Kidney (tissue), 14 donors: ENCODE results near the gene NTRK2. TPM values are rescaled to one million over a fixed set of nuclear protein-coding genes. Genes with fewer than 3 reads are reported as not detected.

Source experiments
- DNase-seq, 5 donors: peaks; one replicate each; pipeline ENCODE4 v3.0.0-alpha.2; 2013 to 2020
- FAIRE-seq: peaks from 2 replicates; lab custom pipeline; 2012; peaks lifted over from hg19 to GRCh38; lab: Jason Lieb, UNC
- H3K27ac ChIP-seq, 2 donors: one replicate each; pipeline ENCODE4 v1.7.0; 2013; ENCODE audit warnings: low read depth in 2 of 2, low read length in 2 of 2, inconsistent platforms in 1 of 2
- H3K27me3 ChIP-seq: one replicate; pipeline ENCODE4 v1.7.1; 2013; ENCODE audit warnings: low read length, inconsistent platforms; ENCODE audit not compliant: control insufficient read depth, insufficient read depth
- H3K36me3 ChIP-seq, 3 donors: one replicate each; pipeline versions ENCODE4 v1.7.0 to v1.7.1; 2013; ENCODE audit warnings: low read length in 3 of 3, control low read depth in 1 of 3, inconsistent platforms in 1 of 3; ENCODE audit not compliant: insufficient read depth in 3 of 3, control insufficient read depth in 2 of 3
- H3K4me1 ChIP-seq, 3 donors: one replicate each; pipeline versions ENCODE4 v1.7.0 to v1.7.1; 2013; ENCODE audit warnings: low read length in 3 of 3, inconsistent platforms in 1 of 3, low read depth in 1 of 3; ENCODE audit not compliant: control insufficient read depth in 2 of 3, insufficient read depth in 2 of 3
- H3K4me3 ChIP-seq, 3 donors: one replicate each; pipeline versions ENCODE4 v1.7.0 to v1.8.1; 2013; ENCODE audit warnings: low read length in 3 of 3, control low read depth in 1 of 3, inconsistent platforms in 1 of 3
- H3K9ac ChIP-seq, 3 donors: one replicate each; pipeline versions ENCODE4 v1.7.0 to v1.7.1; 2013; ENCODE audit warnings: low read length in 3 of 3, control low read depth in 1 of 3, inconsistent platforms in 1 of 3
- H3K9me3 ChIP-seq, 3 donors: one replicate each; pipeline versions ENCODE4 v1.7.0 to v1.7.1; 2013; ENCODE audit warnings: low read length in 3 of 3, control low read depth in 1 of 3, inconsistent platforms in 1 of 3; ENCODE audit not compliant: control insufficient read depth in 2 of 3, insufficient read depth in 1 of 3
- intact Hi-C: fragments of 100-400 bp; cut with DNase I; formaldehyde crosslinking; loops from one replicate; pipeline ENCODE4 v1.11.1; 2022
- polyA plus RNA-seq: library from polyadenylated mRNA; stranded (reverse); fragments of 350-450 nt; fragmentation: Illumina TruSeq; extraction: RNeasy Lipid Tissue Mini Kit (QIAGEN cat#74804); gene quantifications from one replicate; pipeline ENCODE4 v1.2.3, GENCODE V29; 2014; ENCODE audit warnings: low read depth, low replicate concordance; ENCODE audit not compliant: insufficient read depth
- total RNA-seq: library from RNA; stranded (reverse); fragmentation: NEBNext Ultra II Directional; extraction: Animal tissue kit (Norgen Biotek cat#: 25700); gene quantifications from one replicate; pipeline ENCODE4 v1.2.1, GENCODE V29; 2021
- TF ChIP-seq, protein P1 (sequence below): IDR thresholded peaks from 3 replicates; pipeline ENCODE4 v1.5.1; 2012; ENCODE audit warnings: mild to moderate bottlenecking, moderate library complexity, borderline replicate concordance; ENCODE audit not compliant: insufficient read depth; ENCODE audit errors: extremely low read depth
- donor health status: control.
- donor health status: control.
- donor health status: control.
- donor health status: control.
- donor health status: control.
- donor health status: DM: yes; HTN: yes; CAD: no.
- donor health status: Normal renal cell carcinoma (clear cell type).

The NTRK2 gene
- total and polyA plus RNA-seq, 2 donors from 2014 or later: 20.0 to 41.2 TPM

DNA sequence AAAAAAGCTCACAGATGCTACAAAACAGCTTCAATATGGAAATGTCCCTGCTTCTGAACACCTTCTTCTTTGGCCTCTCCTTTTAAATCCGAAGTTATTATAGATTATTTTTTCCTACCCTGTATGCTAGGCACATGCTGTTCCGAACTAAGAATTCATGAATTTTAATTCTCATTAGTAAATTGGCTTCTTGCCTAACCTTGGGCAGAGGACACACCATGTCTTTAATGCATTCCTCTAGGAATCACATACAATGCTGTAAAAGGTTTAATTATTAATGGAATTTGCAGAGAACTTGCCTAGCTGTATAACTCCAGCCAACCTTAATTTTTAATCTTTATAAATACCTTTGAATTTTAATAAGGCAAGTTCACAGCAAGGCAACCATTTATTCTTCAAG lies 234.4 kb downstream of the NTRK2 start:
- no peak overlapping the region for H3K27ac ChIP-seq
- TF ChIP-seq, protein P1, sequence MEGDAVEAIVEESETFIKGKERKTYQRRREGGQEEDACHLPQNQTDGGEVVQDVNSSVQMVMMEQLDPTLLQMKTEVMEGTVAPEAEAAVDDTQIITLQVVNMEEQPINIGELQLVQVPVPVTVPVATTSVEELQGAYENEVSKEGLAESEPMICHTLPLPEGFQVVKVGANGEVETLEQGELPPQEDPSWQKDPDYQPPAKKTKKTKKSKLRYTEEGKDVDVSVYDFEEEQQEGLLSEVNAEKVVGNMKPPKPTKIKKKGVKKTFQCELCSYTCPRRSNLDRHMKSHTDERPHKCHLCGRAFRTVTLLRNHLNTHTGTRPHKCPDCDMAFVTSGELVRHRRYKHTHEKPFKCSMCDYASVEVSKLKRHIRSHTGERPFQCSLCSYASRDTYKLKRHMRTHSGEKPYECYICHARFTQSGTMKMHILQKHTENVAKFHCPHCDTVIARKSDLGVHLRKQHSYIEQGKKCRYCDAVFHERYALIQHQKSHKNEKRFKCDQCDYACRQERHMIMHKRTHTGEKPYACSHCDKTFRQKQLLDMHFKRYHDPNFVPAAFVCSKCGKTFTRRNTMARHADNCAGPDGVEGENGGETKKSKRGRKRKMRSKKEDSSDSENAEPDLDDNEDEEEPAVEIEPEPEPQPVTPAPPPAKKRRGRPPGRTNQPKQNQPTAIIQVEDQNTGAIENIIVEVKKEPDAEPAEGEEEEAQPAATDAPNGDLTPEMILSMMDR: no peak
- H3K4me3 ChIP-seq: no peak overlapping the region
- peak in 2 of 5 donors; percentile 45 to 47 for DNase-seq
- intact Hi-C loops: no loop called here
- H3K27me3 ChIP-seq: no peaks in the 10 kb centered on the region
- peaks cover 0 to 5% (median 0%) of the 10 kb centered on the region in 3 donors for H3K9me3 ChIP-seq
- peaks cover 0 to 8% (median 0%) of the 10 kb centered on the region in 3 donors for H3K4me1 ChIP-seq
- no peak overlapping the region for H3K9ac ChIP-seq
- H3K36me3 ChIP-seq: no peaks in the 10 kb centered on the region
- peak; percentile 71 for FAIRE-seq

DNA sequence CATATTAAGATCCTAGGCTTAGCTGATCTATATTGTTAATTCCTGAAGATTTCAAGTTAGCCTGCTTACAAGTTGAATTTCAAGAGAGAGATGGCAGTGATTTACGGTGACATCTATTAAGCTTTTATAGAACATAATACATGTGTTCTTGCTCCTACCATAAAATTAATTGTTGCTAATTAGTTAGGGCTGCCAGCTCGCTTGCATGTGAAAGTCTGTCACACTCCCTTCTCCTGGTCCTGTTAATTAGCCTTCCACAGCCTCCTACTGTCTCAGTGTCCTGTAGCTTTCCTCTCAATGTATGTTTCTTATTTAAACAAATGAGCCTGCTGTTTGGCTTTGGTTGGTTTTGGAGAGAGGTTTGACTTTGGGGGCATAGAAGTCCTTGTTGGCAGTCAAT lies 247.2 kb downstream of the NTRK2 start:
- Histone ChIP-seq H3K9ac (no peak overlapping the region), H3K36me3 (no peaks in the 10 kb centered on the region), H3K4me3 (no peak overlapping the region), H3K4me1 (peaks cover 0 to 5% (median 3%) of the 10 kb centered on the region in 3 donors), H3K9me3 (no peaks in the 10 kb centered on the region), H3K27ac (no peak overlapping the region), H3K27me3 (no peaks in the 10 kb centered on the region)
- FAIRE-seq (no peak), DNase-seq (no peak)
- TF ChIP-seq, protein P1: no peak
- intact Hi-C loops: no loop called here

DNA sequence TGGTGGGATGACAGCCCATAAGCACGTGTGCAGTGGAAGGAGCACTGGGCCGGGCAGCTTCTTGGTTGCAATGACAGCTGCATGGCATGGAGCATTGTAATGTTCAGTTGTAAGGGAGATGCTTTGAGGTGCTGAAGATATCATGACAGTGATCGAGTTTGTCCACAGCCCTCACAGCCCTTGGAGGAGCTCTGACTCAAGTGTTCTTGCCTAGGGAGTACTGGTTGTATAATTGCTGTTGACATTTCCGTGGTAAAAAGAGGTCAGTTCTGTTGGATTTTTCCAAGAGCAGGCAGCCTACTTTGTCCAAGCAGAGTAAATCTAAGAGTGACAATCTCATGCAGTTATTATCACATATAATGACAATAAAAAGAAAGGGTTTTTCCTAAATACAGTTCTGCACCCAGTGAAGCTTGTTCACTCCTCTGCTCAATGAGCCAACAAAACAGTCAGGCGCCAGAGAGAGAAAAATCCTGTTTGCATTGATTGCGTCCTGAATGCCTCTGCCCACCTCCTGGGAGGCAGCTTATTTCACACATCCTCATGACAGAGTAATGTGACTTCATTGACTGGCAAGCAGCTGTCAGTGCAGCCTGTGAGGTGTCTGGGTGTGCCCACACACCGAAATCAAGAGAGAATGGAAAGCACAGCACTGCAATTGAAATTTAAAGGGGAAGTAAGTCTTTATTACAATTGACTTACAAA lies 248.0 kb downstream of the NTRK2 start:
- TF ChIP-seq, protein P1: no peak
- no peaks in the 10 kb centered on the region for H3K9me3 ChIP-seq
- H3K4me1 ChIP-seq: peaks cover 0 to 5% (median 3%) of the 10 kb centered on the region in 3 donors
- H3K27ac ChIP-seq: no peak overlapping the region
- FAIRE-seq (no peak), DNase-seq (peak in 1 of 5 donors; percentile 40)
- H3K27me3 ChIP-seq: no peaks in the 10 kb centered on the region
- no peak overlapping the region for H3K4me3 ChIP-seq
- intact Hi-C loops: no loop called here
- no peaks in the 10 kb centered on the region for H3K36me3 ChIP-seq
- H3K9ac ChIP-seq: no peak overlapping the region
